ENCODE data around the gene RAB1A. TPM values are rescaled to one million over a fixed set of nuclear protein-coding genes. Genes with fewer than 3 reads are reported as not detected.

Gene RAB1A
- total RNA-seq, 1 experiment from 2014 or later, result 119 TPM

DNA sequence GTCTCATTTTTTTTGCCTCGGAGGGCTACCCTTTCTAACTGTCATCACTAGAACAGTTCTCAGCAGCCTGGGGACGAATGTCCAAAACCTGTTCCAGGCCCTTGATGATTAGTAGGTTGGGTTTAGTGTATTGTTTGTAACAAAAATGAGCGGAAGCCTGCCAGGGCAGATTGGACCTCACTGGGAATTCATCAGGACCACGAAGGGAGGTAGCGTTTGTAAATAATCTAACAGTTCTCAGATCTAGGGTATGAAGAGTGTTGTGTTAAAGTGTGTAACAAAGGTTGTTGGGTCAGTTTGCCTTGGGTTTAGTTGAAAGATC is 72.9 kb downstream of the RAB1A start:
- H3K36me3 ChIP-seq (ENCODE audit: insufficient read depth, low read length, poor library complexity, severe bottlenecking), result no peaks in the 10 kb centered on the region
- TF ChIP-seq EZH2 (IDR thresholded peaks at IDR 0.05; ENCODE audit: borderline replicate concordance, low read depth, low read length, poor library complexity, severe bottlenecking), result no peak
- TF ChIP-seq, protein P1, sequence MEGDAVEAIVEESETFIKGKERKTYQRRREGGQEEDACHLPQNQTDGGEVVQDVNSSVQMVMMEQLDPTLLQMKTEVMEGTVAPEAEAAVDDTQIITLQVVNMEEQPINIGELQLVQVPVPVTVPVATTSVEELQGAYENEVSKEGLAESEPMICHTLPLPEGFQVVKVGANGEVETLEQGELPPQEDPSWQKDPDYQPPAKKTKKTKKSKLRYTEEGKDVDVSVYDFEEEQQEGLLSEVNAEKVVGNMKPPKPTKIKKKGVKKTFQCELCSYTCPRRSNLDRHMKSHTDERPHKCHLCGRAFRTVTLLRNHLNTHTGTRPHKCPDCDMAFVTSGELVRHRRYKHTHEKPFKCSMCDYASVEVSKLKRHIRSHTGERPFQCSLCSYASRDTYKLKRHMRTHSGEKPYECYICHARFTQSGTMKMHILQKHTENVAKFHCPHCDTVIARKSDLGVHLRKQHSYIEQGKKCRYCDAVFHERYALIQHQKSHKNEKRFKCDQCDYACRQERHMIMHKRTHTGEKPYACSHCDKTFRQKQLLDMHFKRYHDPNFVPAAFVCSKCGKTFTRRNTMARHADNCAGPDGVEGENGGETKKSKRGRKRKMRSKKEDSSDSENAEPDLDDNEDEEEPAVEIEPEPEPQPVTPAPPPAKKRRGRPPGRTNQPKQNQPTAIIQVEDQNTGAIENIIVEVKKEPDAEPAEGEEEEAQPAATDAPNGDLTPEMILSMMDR (conservative IDR thresholded peaks at IDR 0.05; ENCODE audit: low read depth, low read length), result no peak
- ChIA-PET CTCF (no interaction called here), POLR2A (ENCODE audit: low non-redundant PET) (no interaction called here)
- no peaks in the 10 kb centered on the region for H3K27me3 ChIP-seq (replicated peaks; ENCODE audit: insufficient read depth, low read depth, low read length, poor library complexity)
- intact Hi-C loops (cut with micrococcal nuclease; ENCODE audit: unreplicated experiment), result no loop called here
- DNase-seq (ENCODE audit: low spot score), result no peak
- peak overlapping the region; percentile 79 for H3K27ac ChIP-seq (ENCODE audit: low read depth, low read length, poor library complexity, severe bottlenecking)
- H3K4me3 ChIP-seq (ENCODE audit: low read depth, low read length, poor library complexity, severe bottlenecking), result peak overlapping the region; percentile 83
- BruUV-seq (replicated peaks), result no TSS peak
- H3K9me3 ChIP-seq (ENCODE audit: low read depth, low read length, poor library complexity, severe bottlenecking), result no peaks in the 10 kb centered on the region
- peaks cover 3% of the 10 kb centered on the region for H3K4me1 ChIP-seq (ENCODE audit: insufficient read depth, low read length, poor library complexity, severe bottlenecking)

DNA sequence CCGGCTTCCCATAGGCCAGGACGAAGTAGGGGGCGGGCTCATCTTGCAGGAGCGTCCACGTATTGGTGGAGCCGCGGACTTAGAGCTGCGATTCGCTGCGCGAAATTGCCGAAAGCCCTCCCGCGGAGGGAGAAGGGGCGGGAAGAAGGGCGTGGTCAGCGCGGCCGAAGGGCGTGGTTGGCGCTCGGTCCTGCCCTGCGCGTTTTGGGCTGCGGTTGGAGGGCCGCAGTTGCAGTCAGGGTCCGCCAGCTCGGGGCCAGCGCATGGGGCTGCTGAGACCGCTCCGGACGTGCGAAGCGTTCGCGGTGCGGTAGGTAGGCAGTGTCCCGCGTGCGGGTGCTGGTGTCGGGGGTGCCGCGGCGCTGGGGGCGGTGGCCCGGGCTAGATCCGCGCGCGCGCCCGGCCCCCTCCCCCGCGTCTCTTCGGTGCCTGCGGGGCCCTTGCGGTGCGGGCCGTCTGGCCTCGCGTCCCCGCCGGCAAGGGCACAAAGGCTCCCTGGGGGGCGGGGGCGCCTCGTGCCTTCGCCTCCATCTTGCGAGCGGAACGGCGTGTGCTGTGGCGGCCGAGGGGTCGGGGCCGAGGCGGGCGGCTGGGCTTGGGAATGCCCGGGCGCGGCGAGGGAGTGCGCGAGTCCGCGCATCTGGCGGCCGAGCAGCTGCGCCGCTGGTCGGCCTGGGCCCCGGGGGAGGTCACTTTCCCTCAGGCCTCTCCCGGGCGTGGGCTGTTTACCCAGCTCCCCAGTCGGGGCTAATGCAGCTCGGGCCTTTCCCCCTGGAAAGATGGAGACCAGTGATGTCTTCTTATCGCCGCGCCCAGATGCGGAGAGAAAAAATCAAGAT is 73.5 kb downstream of the RAB1A start, which contains the start of gene CEP68:
TSS of gene CEP68 (plus strand) at position 202 of the 839 bp plus-strand sequence. CDS start 13,029 bp downstream, outside the sequence.
- DNase-seq (ENCODE audit: low spot score), result peak; percentile 98
- BruUV-seq (replicated peaks), result no TSS peak
- Histone ChIP-seq H3K27me3 (replicated peaks; ENCODE audit: insufficient read depth, low read depth, low read length, poor library complexity) (no peaks in the 10 kb centered on the region), H3K36me3 (ENCODE audit: insufficient read depth, low read length, poor library complexity, severe bottlenecking) (no peaks in the 10 kb centered on the region), H3K27ac (ENCODE audit: low read depth, low read length, poor library complexity, severe bottlenecking) (peak within 1 kb of the TSS; percentile 79), H3K9me3 (ENCODE audit: low read depth, low read length, poor library complexity, severe bottlenecking) (no peaks in the 10 kb centered on the region), H3K4me3 (ENCODE audit: low read depth, low read length, poor library complexity, severe bottlenecking) (peak within 1 kb of the TSS; percentile 83), H3K4me1 (ENCODE audit: insufficient read depth, low read length, poor library complexity, severe bottlenecking) (peaks cover 3% of the 10 kb centered on the region)
- ChIA-PET CTCF (interaction anchor here (0.7 to 1.1 kb wide), 3 partner anchors 8 to 139 kb away, joined by 3 to 5 read pairs (median 4); partner anchors contain the start of gene RAB1A), POLR2A (ENCODE audit: low non-redundant PET) (interaction anchor here (0.5 to 0.6 kb wide), 4 partner anchors 9 to 729 kb away, joined by 3 read pairs; no protein-coding TSS in a partner anchor)
- TF ChIP-seq, protein P1 (conservative IDR thresholded peaks at IDR 0.05; ENCODE audit: low read depth, low read length), result no peak
- no peak for TF ChIP-seq EZH2 (IDR thresholded peaks at IDR 0.05; ENCODE audit: borderline replicate concordance, low read depth, low read length, poor library complexity, severe bottlenecking)
- intact Hi-C loops (cut with micrococcal nuclease; ENCODE audit: unreplicated experiment), result no loop called here

DNA sequence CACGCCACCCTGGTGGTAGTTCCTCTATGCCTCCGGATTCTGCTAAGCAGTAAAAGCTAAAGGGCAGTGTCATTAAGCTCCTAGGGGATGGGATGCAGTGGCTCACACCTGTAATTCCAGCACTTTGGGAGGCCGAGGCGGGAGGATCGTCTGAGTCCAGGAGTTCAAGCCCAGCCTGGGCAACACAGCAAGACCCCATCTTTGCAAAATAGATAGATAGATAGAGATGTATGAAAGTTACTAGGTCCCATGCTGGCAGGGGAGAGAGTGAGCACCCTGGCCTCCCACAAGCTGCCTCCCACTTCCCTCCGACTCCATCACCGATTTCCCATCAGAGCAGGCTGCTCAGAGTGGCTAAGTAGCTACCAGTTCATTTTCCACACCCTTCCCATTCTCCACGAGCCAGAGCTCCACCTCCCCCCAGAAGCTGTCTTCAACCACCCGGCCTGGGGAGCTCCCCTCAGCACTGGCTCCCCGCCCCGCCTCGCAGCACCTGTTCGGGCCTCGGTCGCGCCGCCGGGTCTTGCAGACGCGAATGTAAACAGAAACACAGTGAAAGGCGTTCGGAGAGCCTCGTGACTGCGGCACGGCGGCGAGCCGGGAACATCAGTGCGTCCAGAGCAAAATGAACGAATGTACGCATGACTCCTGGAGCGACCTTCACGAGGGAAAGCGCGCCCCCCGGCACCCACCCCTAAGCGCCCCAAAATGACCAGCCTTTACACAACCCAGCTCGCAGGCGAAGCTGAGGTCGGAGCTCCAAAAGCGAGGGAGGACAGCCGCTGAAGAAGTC is 74.3 kb downstream of the RAB1A start:
- H3K9me3 ChIP-seq (ENCODE audit: low read depth, low read length, poor library complexity, severe bottlenecking), result no peaks in the 10 kb centered on the region
- peaks cover 3% of the 10 kb centered on the region for H3K4me1 ChIP-seq (ENCODE audit: insufficient read depth, low read length, poor library complexity, severe bottlenecking)
- intact Hi-C loops (cut with micrococcal nuclease; ENCODE audit: unreplicated experiment), result no loop called here
- peak overlapping the region; percentile 49 for H3K27ac ChIP-seq (ENCODE audit: low read depth, low read length, poor library complexity, severe bottlenecking)
- no peak for DNase-seq (ENCODE audit: low spot score)
- CTCF ChIA-PET, result interaction anchor here (0.7 to 1.1 kb wide), 3 partner anchors 9 to 138 kb away, joined by 3 to 5 read pairs (median 4); partner anchors contain the start of gene RAB1A
- POLR2A ChIA-PET (ENCODE audit: low non-redundant PET), result interaction anchor here (0.5 to 0.6 kb wide), 4 partner anchors 8 to 728 kb away, joined by 3 read pairs; no protein-coding TSS in a partner anchor
- peak overlapping the region; percentile 83 for H3K4me3 ChIP-seq (ENCODE audit: low read depth, low read length, poor library complexity, severe bottlenecking)
- BruUV-seq (replicated peaks), result no TSS peak
- no peaks in the 10 kb centered on the region for H3K27me3 ChIP-seq (replicated peaks; ENCODE audit: insufficient read depth, low read depth, low read length, poor library complexity)
- TF ChIP-seq EZH2 (IDR thresholded peaks at IDR 0.05; ENCODE audit: borderline replicate concordance, low read depth, low read length, poor library complexity, severe bottlenecking), result no peak
- TF ChIP-seq, protein P1 (conservative IDR thresholded peaks at IDR 0.05; ENCODE audit: low read depth, low read length), result no peak
- H3K36me3 ChIP-seq (ENCODE audit: insufficient read depth, low read length, poor library complexity, severe bottlenecking), result no peaks in the 10 kb centered on the region

Measured in A673 (cell line).